GM12873 (cell line): ENCODE results near the gene CYS1.

Experiments
- CTCF ChIP-seq: IDR thresholded peaks from 2 replicates; pipeline ENCODE4 v1.5.1; 2012; ENCODE audit warnings: low read depth, mild to moderate bottlenecking, moderate library complexity, low read length, control low read depth; ENCODE audit not compliant: insufficient read depth; ENCODE audit errors: missing control alignments

Gene CYS1

GRCh38 chr2:10048501-10049171 lies 31.6 kb downstream of the CYS1 start:
- peak; percentile 67 for TF ChIP-seq CTCF

- TF ChIP-seq CTCF: no peak
Measured at GRCh38 chr2:10047616-10048500, 32.4 kb downstream of the CYS1 start.

- no peak for TF ChIP-seq CTCF
Measured at GRCh38 chr2:10046931-10047330, 33.3 kb downstream of the CYS1 start.

- no peak for TF ChIP-seq CTCF
Measured at GRCh38 chr2:10045561-10046355, 34.5 kb downstream of the CYS1 start.

- no peak for TF ChIP-seq CTCF
Measured at GRCh38 chr2:10043906-10044601, 36.2 kb downstream of the CYS1 start.

- TF ChIP-seq CTCF: no peak
Measured at GRCh38 chr2:10043256-10043905, 36.8 kb downstream of the CYS1 start, which contains the start of gene KLF11. KLF11 (plus strand) TSS chr2:10043550; CDS start chr2:10043717, 167 bp downstream.
